ENCODE data around the gene PSG6. TPM values are rescaled to one million over a fixed set of nuclear protein-coding genes. Genes with fewer than 3 reads are reported as not detected.
"Not testable (repeated sequence)": the region's sequence is repeated elsewhere in the genome, so short reads cannot be mapped to it uniquely, and the experiment has no call there.

The PSG6 gene
- total RNA-seq (2021) (not detected in 2 replicates), Bru-seq, nascent RNA (not detected), BruChase-seq, experiment 1, labeled RNA remaining after a 2-hour chase (not detected), BruChase-seq, experiment 2, labeled RNA remaining after a 6-hour chase (not detected)
- long read RNA-seq: 0 reads

- H3K27ac ChIP-seq (ENCODE audit: low read depth, low read length, poor library complexity, severe bottlenecking); BruUV-seq (replicated peaks); intact Hi-C loops (cut with micrococcal nuclease; ENCODE audit: unreplicated experiment); H3K36me3 ChIP-seq (ENCODE audit: insufficient read depth, low read length, poor library complexity, severe bottlenecking); H3K4me3 ChIP-seq (ENCODE audit: low read depth, low read length, poor library complexity, severe bottlenecking); H3K27me3 ChIP-seq (replicated peaks; ENCODE audit: insufficient read depth, low read depth, low read length, poor library complexity); DNase-seq (ENCODE audit: low spot score); CTCF ChIA-PET; H3K4me1 ChIP-seq (ENCODE audit: insufficient read depth, low read length, poor library complexity, severe bottlenecking); POLR2A ChIA-PET (ENCODE audit: low non-redundant PET); H3K9me3 ChIP-seq (ENCODE audit: low read depth, low read length, poor library complexity, severe bottlenecking): not testable (repeated sequence)
Observed at GRCh38 chr19:42917634-42918033, at the start of gene PSG6. PSG6 (minus strand) TSS chr19:42917894; CDS start chr19:42917792, 102 bp downstream.

- no peak for DNase-seq (ENCODE audit: low spot score)
- no peaks in the 10 kb centered on the region for H3K27me3 ChIP-seq (replicated peaks; ENCODE audit: insufficient read depth, low read depth, low read length, poor library complexity)
- no peaks in the 10 kb centered on the region for H3K36me3 ChIP-seq (ENCODE audit: insufficient read depth, low read length, poor library complexity, severe bottlenecking)
- CTCF ChIA-PET: no interaction called here
- no peaks in the 10 kb centered on the region for H3K4me1 ChIP-seq (ENCODE audit: insufficient read depth, low read length, poor library complexity, severe bottlenecking)
- TF ChIP-seq EZH2 (IDR thresholded peaks at IDR 0.05; ENCODE audit: borderline replicate concordance, low read depth, low read length, poor library complexity, severe bottlenecking) (no peak), CTCF (conservative IDR thresholded peaks at IDR 0.05; ENCODE audit: low read depth, low read length) (no peak)
- no peak overlapping the region for H3K4me3 ChIP-seq (ENCODE audit: low read depth, low read length, poor library complexity, severe bottlenecking)
- no peaks in the 10 kb centered on the region for H3K9me3 ChIP-seq (ENCODE audit: low read depth, low read length, poor library complexity, severe bottlenecking)
- intact Hi-C loops (cut with micrococcal nuclease; ENCODE audit: unreplicated experiment): no loop called here
- H3K27ac ChIP-seq (ENCODE audit: low read depth, low read length, poor library complexity, severe bottlenecking): no peak overlapping the region
- no TSS peak for BruUV-seq (replicated peaks)
- POLR2A ChIA-PET (ENCODE audit: low non-redundant PET): no interaction called here
Observed at GRCh38 chr19:42965176-42965575, 47.5 kb upstream of the PSG6 start.

- no TSS peak for BruUV-seq (replicated peaks)
- Histone ChIP-seq H3K4me1 (ENCODE audit: insufficient read depth, low read length, poor library complexity, severe bottlenecking) (no peaks in the 10 kb centered on the region), H3K9me3 (ENCODE audit: low read depth, low read length, poor library complexity, severe bottlenecking) (no peaks in the 10 kb centered on the region), H3K36me3 (ENCODE audit: insufficient read depth, low read length, poor library complexity, severe bottlenecking) (no peaks in the 10 kb centered on the region), H3K27ac (ENCODE audit: low read depth, low read length, poor library complexity, severe bottlenecking) (no peak overlapping the region), H3K27me3 (replicated peaks; ENCODE audit: insufficient read depth, low read depth, low read length, poor library complexity) (no peaks in the 10 kb centered on the region), H3K4me3 (ENCODE audit: low read depth, low read length, poor library complexity, severe bottlenecking) (no peak overlapping the region)
- TF ChIP-seq CTCF (conservative IDR thresholded peaks at IDR 0.05; ENCODE audit: low read depth, low read length): no peak
- no peak for TF ChIP-seq EZH2 (IDR thresholded peaks at IDR 0.05; ENCODE audit: borderline replicate concordance, low read depth, low read length, poor library complexity, severe bottlenecking)
- intact Hi-C loops (cut with micrococcal nuclease; ENCODE audit: unreplicated experiment): no loop called here
- POLR2A ChIA-PET (ENCODE audit: low non-redundant PET): no interaction called here
- DNase-seq (ENCODE audit: low spot score): no peak
- CTCF ChIA-PET: no interaction called here
Observed at GRCh38 chr19:42961119-42961518, 43.4 kb upstream of the PSG6 start.

- H3K36me3 ChIP-seq (ENCODE audit: insufficient read depth, low read length, poor library complexity, severe bottlenecking); CTCF ChIA-PET; H3K4me3 ChIP-seq (ENCODE audit: low read depth, low read length, poor library complexity, severe bottlenecking); BruUV-seq (replicated peaks); DNase-seq (ENCODE audit: low spot score); POLR2A ChIA-PET (ENCODE audit: low non-redundant PET); H3K4me1 ChIP-seq (ENCODE audit: insufficient read depth, low read length, poor library complexity, severe bottlenecking); H3K27ac ChIP-seq (ENCODE audit: low read depth, low read length, poor library complexity, severe bottlenecking); H3K27me3 ChIP-seq (replicated peaks; ENCODE audit: insufficient read depth, low read depth, low read length, poor library complexity); intact Hi-C loops (cut with micrococcal nuclease; ENCODE audit: unreplicated experiment); H3K9me3 ChIP-seq (ENCODE audit: low read depth, low read length, poor library complexity, severe bottlenecking): not testable (repeated sequence)
Observed at GRCh38 chr19:42952126-42952525, 34.4 kb upstream of the PSG6 start.

GRCh38 chr19:42951476-42951875 is 33.8 kb upstream of the PSG6 start:
- H3K27ac ChIP-seq (ENCODE audit: low read depth, low read length, poor library complexity, severe bottlenecking); CTCF ChIA-PET; H3K36me3 ChIP-seq (ENCODE audit: insufficient read depth, low read length, poor library complexity, severe bottlenecking); DNase-seq (ENCODE audit: low spot score); H3K27me3 ChIP-seq (replicated peaks; ENCODE audit: insufficient read depth, low read depth, low read length, poor library complexity); H3K4me1 ChIP-seq (ENCODE audit: insufficient read depth, low read length, poor library complexity, severe bottlenecking); intact Hi-C loops (cut with micrococcal nuclease; ENCODE audit: unreplicated experiment); POLR2A ChIA-PET (ENCODE audit: low non-redundant PET); BruUV-seq (replicated peaks); H3K4me3 ChIP-seq (ENCODE audit: low read depth, low read length, poor library complexity, severe bottlenecking); H3K9me3 ChIP-seq (ENCODE audit: low read depth, low read length, poor library complexity, severe bottlenecking): not testable (repeated sequence)

All from A673 (cell line).